HepG2 (cell line): ENCODE measurements around the gene MFSD2A. TPM values are rescaled to one million over a fixed set of nuclear protein-coding genes. Genes with fewer than 3 reads are reported as not detected.

Experiments
- ATAC-seq: fragments of 200-7000 bp; cut with Tn5 transposase; 3 replicates; pipeline ENCODE4 v1.9.1; 2020; ENCODE audit warnings: mild to moderate bottlenecking, moderate library complexity
- BruUV-seq: library from RNA; stranded (reverse); fragments of 400-500 nt; replicated peaks from 2 replicates; lab custom pipeline; 2021; lab: Mats Ljungman, UMichigan
- CTCF ChIA-PET: fragments of 300-600 bp; formaldehyde crosslinking; extraction: SDS; loops from one replicate; lab custom pipeline; 2021; ENCODE audit warnings: low total read pairs, inconsistent platforms, low intra/inter-chr PET ratio; lab: Yijun Ruan, JAX
- POLR2A ChIA-PET: fragments of 350-600 bp; sonication (Branson Sonifier 250); formaldehyde crosslinking; loops from one replicate; lab custom pipeline; 2020; ENCODE audit warnings: antibody characterized with exemption, inconsistent platforms; lab: Yijun Ruan, JAX
- DNase-seq: peaks from one replicate; pipeline ENCODE4 v3.0.0-alpha.2; 2015; ENCODE audit warnings: low spot score
- FAIRE-seq: peaks from 3 replicates; lab custom pipeline; 2011; peaks lifted over from hg19 to GRCh38; lab: Jason Lieb, UNC
- H2AFZ ChIP-seq: one replicate; pipeline ENCODE4 v1.6.1; 2011; ENCODE audit warnings: low read length, inconsistent platforms
- H3K27ac ChIP-seq: fragments of 300-600 bp; 3 replicates; pipeline ENCODE4 v1.8.0; 2011; ENCODE audit warnings: mixed run types, mild to moderate bottlenecking, mixed read lengths, low read length, inconsistent platforms; ENCODE audit not compliant: insufficient read depth; ENCODE audit errors: extremely low read length
- H3K27me3 ChIP-seq, 2 experiments: fragments of 200-600 bp in 1 of 2; 2 replicates in 1 of 2; 3 replicates in 1 of 2; pipeline versions ENCODE4 v1.6.0 to v1.8.0; 2011; ENCODE audit warnings: low read length in 2 of 2, mild to moderate bottlenecking in 2 of 2, moderate library complexity in 2 of 2, inconsistent platforms in 1 of 2; ENCODE audit not compliant: insufficient read depth in 2 of 2, control insufficient read depth in 1 of 2
- H3K36me3 ChIP-seq, 2 experiments: fragments of 200-600 bp in 1 of 2; replicated peaks in 1 of 2; 2 replicates in 1 of 2; 3 replicates in 1 of 2; pipeline versions ENCODE4 v1.5.1 to v1.8.0; 2011; ENCODE audit warnings: low read length in 2 of 2, inconsistent platforms in 1 of 2; ENCODE audit not compliant: insufficient read depth in 2 of 2, control insufficient read depth in 1 of 2
- H3K4me1 ChIP-seq: 2 replicates; pipeline ENCODE4 v1.5.1; 2012; ENCODE audit warnings: low read length, inconsistent platforms; ENCODE audit not compliant: insufficient read depth
- H3K4me2 ChIP-seq: 2 replicates; pipeline ENCODE4 v1.6.0; 2011; ENCODE audit warnings: low read depth, low read length, inconsistent platforms
- H3K4me3 ChIP-seq, 3 experiments: fragments of 200-600 bp in 1 of 3; sonication (generic), shearing (Covaris generic) in 1 of 3; replicated peaks in 1 of 3; 2 replicates each; pipeline ENCODE4 v1.5.1; 2011 to 2016; ENCODE audit warnings: low read length in 3 of 3, inconsistent platforms in 2 of 3, low read depth in 2 of 3, mild to moderate bottlenecking in 2 of 3, control low read depth in 1 of 3, mixed read lengths in 1 of 3; ENCODE audit not compliant: insufficient read depth in 1 of 3
- H3K79me2 ChIP-seq: one replicate; pipeline ENCODE4 v1.6.1; 2011; ENCODE audit warnings: low read length, inconsistent platforms; ENCODE audit not compliant: insufficient read depth
- H3K9ac ChIP-seq: 2 replicates; pipeline ENCODE4 v1.6.0; 2011; ENCODE audit warnings: mild to moderate bottlenecking, low read depth, low read length, inconsistent platforms; ENCODE audit not compliant: insufficient read depth
- H3K9me3 ChIP-seq: 2 replicates; pipeline ENCODE4 v1.5.1; 2012; ENCODE audit warnings: mild to moderate bottlenecking, low read length
- H4K20me1 ChIP-seq: 2 replicates; pipeline ENCODE4 v1.6.0; 2011; ENCODE audit warnings: inconsistent platforms, mild to moderate bottlenecking, low read length, moderate library complexity; ENCODE audit not compliant: insufficient read depth
- HBP1 ChIP-seq: IDR thresholded peaks from 2 replicates; pipeline ENCODE4 v1.6.1; 2016; ENCODE audit warnings: low read depth, control low read depth
- MLX ChIP-seq: IDR thresholded peaks from 2 replicates; pipeline ENCODE4 v1.6.1; 2016
- NPAS2 ChIP-seq: sonication (generic); formaldehyde crosslinking; IDR thresholded peaks from 2 replicates; pipeline ENCODE4 v1.8.0; 2022; ENCODE audit warnings: mild to moderate bottlenecking, missing genetic modification reagents, borderline replicate concordance
- ZNF276 ChIP-seq: sonication (generic); formaldehyde crosslinking; IDR thresholded peaks from 2 replicates; pipeline ENCODE4 v1.4.0; 2020; ENCODE audit warnings: mild to moderate bottlenecking, low read depth, missing genetic modification reagents
- ZNF496 ChIP-seq: sonication (generic); formaldehyde crosslinking; IDR thresholded peaks from 2 replicates; pipeline ENCODE4 v1.8.1; 2023; ENCODE audit warnings: mild to moderate bottlenecking, moderate library complexity, missing genetic modification reagents; ENCODE audit not compliant: insufficient replicate concordance
- WGBS: methylation state at CpG from one replicate; pipeline ENCODE4 v1.1.6; 2017; ENCODE audit warnings: low lambda C conversion rate; 5-methylcytosine and 5-hydroxymethylcytosine counted together
- in situ Hi-C: cut with HindIII; loops from 2 replicates; pipeline ENCODE4 v1.10.0; 2017; ENCODE audit warnings: low pct_unique_long_range_greater_than_20kb; ENCODE audit not compliant: extremely low pct_ligation_motif_present
- intact Hi-C: fragments of 100-400 bp; cut with micrococcal nuclease; formaldehyde crosslinking; loops from one replicate; pipeline ENCODE4 v1.10.0; 2022; ENCODE audit not compliant: unreplicated experiment
- polyA plus RNA-seq, 8 experiments: library from polyadenylated mRNA; depleted of rRNA in 3 of 8; stranded (reverse) in 7 of 8; unstranded in 1 of 8; fragments of >200 nt; fragmentation: Illumina TruSeq in 4 of 8; extraction: Trizol in 4 of 8; gene quantifications; 2 replicates each; pipeline versions ENCODE4 v1.2.1 to v1.2.3, GENCODE V29; 2011 to 2016; ENCODE audit warnings: low read depth in 4 of 8, missing spikeins in 1 of 8, mixed read lengths in 1 of 8; ENCODE audit not compliant: insufficient read depth in 1 of 8
- total RNA-seq, 5 experiments: library from RNA; depleted of rRNA; stranded (reverse); fragments of >200 nt; fragmentation: Illumina TruSeq; extraction: Trizol; gene quantifications; 2 replicates each; pipeline ENCODE4 v1.2.3, GENCODE V29; 2016; ENCODE audit warnings: low read depth in 1 of 5
- TF ChIP-seq, protein P1 (sequence below): sonication (generic); formaldehyde crosslinking; IDR thresholded peaks from 2 replicates; pipeline ENCODE4 v1.4.0; 2020; ENCODE audit warnings: mild to moderate bottlenecking, missing genetic modification reagents

The MFSD2A gene
- total and polyA plus RNA-seq, 2 of the 13 experiments (the other 11 are each of a cell fraction or from before 2014, with no cell fraction given) = 0.08 TPM; not detected in 1

- DNase-seq = no peak
- Histone ChIP-seq H2AFZ (no peak overlapping the region), H4K20me1 (no peaks in the 10 kb centered on the region), H3K36me3 (no peaks in the 10 kb centered on the region), H3K27ac (no peak overlapping the region), H3K79me2 (no peaks in the 10 kb centered on the region), H3K27me3 (no peaks in the 10 kb centered on the region; a peak in 1 of 5 replicates), H3K4me2 (no peak overlapping the region), H3K4me1 (no peaks in the 10 kb centered on the region), H3K9me3 (no peaks in the 10 kb centered on the region), H3K9ac (no peak overlapping the region), H3K4me3 (no peak overlapping the region)
- intact Hi-C loops (no loop called here), in situ Hi-C loops (no loop called here)
- 20% methylated on average over 6 of the region's 6 CpGs for WGBS
- ChIA-PET POLR2A (no interaction called here), CTCF (no interaction called here)
- ATAC-seq = no peak
- no TSS peak for BruUV-seq
- no peak for FAIRE-seq
- TF ChIP-seq HBP1 (CRISPR knock-in tag) (no peak), MLX (CRISPR knock-in tag) (no peak), ZNF276 (CRISPR knock-in tag) (no peak), NPAS2 (CRISPR knock-in tag) (no peak), ZNF496 (no peak)
- TF ChIP-seq, protein P1, sequence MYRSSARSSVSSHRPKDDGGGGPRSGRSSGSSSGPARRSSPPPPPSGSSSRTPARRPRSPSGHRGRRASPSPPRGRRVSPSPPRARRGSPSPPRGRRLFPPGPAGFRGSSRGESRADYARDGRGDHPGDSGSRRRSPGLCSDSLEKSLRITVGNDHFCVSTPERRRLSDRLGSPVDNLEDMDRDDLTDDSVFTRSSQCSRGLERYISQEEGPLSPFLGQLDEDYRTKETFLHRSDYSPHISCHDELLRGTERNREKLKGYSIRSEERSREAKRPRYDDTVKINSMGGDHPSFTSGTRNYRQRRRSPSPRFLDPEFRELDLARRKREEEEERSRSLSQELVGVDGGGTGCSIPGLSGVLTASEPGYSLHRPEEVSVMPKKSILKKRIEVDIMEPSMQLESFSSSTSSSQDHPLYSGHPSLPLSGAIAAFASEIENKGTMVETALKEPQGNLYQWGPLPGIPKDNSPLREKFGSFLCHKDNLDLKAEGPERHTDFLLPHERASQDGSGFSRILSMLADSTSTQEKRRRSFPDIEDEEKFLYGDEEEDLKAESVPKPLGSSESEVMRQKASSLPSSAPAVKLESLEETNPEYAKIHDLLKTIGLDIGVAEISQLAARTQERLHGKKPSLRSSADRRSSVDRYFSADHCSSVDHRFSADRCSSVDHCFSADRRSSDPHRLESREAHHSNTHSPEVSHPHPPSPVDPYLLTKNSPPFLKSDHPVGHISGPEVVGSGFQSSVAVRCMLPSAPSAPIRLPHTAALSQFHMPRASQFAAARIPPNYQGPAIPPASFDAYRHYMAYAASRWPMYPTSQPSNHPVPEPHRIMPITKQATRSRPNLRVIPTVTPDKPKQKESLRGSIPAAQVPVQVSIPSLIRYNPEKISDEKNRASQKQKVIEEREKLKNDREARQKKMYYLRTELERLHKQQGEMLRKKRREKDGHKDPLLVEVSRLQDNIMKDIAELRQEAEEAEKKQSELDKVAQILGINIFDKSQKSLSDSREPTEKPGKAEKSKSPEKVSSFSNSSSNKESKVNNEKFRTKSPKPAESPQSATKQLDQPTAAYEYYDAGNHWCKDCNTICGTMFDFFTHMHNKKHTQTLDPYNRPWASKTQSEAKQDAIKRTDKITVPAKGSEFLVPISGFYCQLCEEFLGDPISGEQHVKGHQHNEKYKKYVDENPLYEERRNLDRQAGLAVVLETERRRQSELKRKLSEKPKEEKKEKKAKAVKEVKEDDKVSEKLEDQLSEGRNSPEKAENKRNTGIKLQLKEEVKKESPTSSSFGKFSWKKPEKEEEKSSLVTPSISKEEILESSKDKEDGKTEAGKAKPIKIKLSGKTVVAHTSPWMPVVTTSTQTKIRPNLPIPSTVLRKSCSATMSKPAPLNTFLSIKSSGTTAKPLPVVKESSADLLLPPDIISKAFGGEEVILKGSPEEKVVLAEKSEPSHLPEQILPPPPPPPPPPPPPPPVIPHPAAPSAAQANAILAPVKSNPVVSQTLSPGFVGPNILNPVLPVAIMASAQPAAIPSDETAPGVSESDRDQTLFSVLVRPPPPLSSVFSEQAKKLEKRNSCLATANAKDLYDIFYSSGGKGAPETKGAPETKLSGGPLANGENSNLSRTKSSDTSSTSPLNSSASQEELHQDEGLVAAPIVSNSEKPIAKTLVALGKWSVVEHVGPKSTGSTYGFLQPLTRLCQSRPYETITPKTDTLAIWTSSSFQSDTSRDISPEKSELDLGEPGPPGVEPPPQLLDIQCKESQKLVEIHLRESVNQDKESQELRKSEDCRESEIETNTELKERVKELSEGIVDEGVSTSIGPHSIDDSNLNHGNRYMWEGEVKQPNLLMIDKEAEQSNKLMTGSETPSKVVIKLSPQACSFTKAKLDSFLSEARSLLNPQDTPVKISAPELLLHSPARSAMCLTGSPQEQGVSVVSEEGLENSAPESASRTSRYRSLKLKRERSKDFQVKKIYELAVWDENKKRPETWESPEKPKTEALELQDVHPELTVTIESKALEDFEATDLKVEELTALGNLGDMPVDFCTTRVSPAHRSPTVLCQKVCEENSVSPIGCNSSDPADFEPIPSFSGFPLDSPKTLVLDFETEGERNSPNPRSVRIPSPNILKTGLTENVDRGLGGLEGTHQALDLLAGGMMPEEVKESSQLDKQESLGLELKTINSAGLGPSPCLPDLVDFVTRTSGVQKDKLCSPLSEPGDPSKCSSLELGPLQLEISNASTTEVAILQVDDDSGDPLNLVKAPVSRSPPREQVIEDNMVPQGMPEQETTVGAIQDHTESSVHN = no peak
Measured at GRCh38 chr1:39988618-39989343, 33.8 kb downstream of the MFSD2A start.
